OCI-LY1 (cell line): ENCODE results near the gene ZNF18.

ENCODE experiments used
- EZH2 ChIP-seq: fragments of 200-600 bp; sonication (generic), shearing (Covaris generic); IDR thresholded peaks from 2 replicates; pipeline ENCODE4 v1.8.0; 2017; ENCODE audit warnings: borderline replicate concordance, mixed run types, mild to moderate bottlenecking, antibody characterized with exemption, low read length, moderate library complexity, mixed read lengths
- TF ChIP-seq, protein P1 (sequence below): fragments of 200-600 bp; sonication (generic), shearing (Covaris generic); IDR thresholded peaks from 2 replicates; pipeline ENCODE4 v1.5.1; 2017; ENCODE audit warnings: mild to moderate bottlenecking, antibody characterized with exemption, low read length, moderate library complexity, mixed read lengths

GRCh38 chr17:11935734-11936406 is 61.4 kb downstream of the ZNF18 start:
- TF ChIP-seq, protein P1, sequence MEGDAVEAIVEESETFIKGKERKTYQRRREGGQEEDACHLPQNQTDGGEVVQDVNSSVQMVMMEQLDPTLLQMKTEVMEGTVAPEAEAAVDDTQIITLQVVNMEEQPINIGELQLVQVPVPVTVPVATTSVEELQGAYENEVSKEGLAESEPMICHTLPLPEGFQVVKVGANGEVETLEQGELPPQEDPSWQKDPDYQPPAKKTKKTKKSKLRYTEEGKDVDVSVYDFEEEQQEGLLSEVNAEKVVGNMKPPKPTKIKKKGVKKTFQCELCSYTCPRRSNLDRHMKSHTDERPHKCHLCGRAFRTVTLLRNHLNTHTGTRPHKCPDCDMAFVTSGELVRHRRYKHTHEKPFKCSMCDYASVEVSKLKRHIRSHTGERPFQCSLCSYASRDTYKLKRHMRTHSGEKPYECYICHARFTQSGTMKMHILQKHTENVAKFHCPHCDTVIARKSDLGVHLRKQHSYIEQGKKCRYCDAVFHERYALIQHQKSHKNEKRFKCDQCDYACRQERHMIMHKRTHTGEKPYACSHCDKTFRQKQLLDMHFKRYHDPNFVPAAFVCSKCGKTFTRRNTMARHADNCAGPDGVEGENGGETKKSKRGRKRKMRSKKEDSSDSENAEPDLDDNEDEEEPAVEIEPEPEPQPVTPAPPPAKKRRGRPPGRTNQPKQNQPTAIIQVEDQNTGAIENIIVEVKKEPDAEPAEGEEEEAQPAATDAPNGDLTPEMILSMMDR = peak; percentile 91
- TF ChIP-seq EZH2 = no peak
